CD4-positive, alpha-beta T cell treated with Interleukin-2 at 100 ng/mL for 4 hours (primary cell): ENCODE measurements around the gene WDR82.

Experiments
- DNase-seq: peaks from one replicate; pipeline ENCODE4 v3.0.0-alpha.2; 2020; ENCODE audit warnings: low spot score

The WDR82 gene

DNA sequence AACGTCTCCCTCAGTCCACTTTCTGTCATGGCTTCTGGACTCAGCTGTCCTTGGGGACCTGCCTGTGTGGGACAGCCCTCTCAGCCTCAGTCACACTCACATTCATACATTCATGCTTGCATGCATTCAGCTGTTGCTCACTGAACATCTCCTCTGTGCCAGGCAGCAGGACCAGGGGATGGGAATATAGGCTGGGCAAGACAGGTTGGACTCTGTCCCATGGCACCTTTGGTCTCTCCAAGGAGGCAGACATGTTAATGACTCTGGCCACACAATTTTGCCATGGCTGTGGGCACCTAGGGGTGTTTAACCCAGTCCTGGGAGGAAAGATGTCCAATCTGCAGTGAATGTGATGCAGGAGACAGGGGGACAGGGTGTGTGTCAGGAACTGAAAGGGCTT is 29.9 kb upstream of the WDR82 start:
- no peak for DNase-seq

DNA sequence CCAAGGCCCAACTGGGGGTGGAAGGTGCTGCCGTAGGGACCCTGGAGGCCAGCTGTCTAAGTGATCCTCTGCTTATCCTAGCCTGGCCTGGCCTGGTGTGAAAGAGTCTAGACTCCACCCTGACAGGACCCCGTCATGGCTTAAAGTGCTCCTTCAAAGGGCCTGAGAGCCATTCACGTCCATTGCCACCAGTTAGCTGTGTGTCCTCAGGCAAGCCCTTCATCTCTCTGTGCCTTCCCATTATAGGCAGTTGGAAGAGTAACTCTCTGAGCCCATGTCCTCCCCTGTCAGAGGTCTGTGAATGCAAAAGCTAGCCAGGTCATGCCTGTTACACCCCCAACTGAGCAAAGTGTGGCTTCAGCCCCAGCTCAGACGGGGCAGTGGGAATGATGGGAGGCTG is 28.5 kb upstream of the WDR82 start:
- no peak for DNase-seq

DNA sequence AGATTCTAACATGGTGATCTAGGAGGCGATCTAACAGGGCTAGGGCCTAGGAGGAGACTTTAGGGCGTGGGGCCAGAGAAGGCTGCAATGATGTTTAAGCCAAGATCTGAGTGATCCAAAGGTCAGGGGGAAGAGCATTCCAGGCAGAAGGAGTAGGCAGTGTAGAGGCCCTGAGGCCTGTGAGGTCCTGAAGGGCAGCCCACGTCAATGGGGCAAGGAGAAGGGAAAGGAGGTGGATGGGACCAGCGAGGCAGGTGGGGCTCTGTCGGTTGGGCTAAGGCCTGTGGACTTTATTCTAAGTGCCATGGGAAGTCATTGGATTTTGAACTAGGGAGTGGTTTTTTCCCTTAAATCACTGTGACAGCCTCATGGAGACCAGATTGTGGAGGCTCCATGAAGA is 27.5 kb upstream of the WDR82 start:
- DNase-seq: no peak

DNA sequence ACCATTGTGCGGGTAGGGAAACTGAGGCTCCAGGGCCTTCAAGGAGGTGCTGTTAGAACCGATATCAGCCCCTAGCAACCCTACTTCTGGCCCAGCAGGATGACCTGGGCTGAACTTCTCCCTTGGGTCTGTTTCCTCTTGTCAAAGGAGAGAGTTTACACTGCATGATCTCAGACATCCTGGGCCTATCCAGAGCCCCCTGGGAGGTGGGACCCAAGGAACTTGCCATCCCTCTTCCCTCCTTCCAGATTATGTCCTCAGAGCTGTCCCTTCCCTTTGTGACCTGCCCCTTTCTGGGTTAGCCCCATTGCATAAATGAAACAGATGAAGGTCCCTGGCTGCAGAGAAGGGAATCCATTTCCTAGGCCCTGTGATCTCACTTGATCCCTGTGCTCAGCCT is 25.4 kb upstream of the WDR82 start:
- DNase-seq: no peak

DNA sequence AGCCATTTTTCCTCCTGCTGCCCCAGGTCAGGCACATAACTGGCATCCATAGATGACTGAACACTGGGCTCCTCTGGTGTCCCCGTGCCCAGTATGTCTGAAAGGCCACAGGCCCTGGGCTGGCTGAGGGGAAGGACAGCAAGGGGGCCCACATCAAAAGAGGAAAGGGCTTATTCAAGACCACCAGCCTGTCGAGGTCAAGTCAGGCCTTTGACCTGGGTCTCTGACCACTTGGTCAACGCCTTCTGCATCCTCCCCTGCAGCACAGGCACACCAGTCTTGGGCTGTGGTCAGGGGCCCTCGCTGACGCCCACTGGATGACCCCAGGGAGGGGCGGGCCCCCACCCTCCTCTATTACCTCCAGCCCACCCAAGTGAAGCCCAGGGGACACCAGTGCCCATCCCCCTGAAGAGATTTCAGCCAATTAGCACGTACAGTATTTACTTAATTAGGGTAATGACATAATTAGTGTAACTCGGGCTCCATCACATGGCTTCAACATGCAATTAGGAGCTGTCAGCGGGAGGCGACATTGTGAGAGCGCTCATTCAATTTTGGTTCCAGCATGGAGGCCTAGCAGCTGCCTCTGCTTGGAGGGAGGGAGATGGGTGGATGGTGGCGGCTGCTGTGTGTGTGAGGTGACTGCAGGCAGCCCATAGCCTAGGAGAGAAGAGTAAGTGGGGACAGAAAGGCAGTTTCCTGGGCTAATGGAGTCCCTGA is 24.1 kb upstream of the WDR82 start:
- DNase-seq: no peak

DNA sequence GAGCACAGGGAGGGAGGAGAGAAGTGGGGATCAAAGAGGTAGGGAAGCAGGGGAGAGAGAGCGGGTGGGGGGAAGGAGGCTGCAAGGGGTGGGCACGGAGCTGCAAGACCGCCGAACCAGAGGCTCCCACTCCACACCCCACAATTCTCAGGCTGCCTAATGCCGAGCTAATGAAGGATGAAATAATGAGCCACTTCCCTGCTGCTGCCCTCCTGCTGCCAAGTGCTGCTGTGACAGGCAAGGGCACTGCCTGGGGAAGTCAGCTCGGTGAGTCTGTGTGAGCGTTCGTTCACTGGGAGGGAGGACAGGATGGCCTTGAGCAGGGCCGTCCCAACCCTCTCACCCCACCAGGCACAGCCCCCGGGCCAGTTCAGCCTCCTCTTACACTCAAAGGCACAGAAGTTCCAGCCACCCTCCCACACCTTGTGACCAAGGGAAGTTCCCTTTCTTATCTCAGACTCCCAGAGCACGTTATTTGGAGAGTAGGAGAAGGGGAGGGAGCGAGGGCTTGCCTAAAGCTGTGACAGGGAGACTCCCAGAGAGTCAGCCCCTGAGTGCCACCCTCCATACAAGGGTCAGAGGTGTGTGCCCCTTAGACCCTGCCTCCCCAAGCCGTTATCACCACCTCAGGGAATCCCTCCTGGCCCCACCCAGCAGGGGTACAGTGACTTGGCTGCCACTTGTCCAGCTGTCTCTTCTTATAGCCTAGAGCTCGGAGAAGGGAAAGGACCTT is 21.6 kb upstream of the WDR82 start:
- no peak for DNase-seq

DNA sequence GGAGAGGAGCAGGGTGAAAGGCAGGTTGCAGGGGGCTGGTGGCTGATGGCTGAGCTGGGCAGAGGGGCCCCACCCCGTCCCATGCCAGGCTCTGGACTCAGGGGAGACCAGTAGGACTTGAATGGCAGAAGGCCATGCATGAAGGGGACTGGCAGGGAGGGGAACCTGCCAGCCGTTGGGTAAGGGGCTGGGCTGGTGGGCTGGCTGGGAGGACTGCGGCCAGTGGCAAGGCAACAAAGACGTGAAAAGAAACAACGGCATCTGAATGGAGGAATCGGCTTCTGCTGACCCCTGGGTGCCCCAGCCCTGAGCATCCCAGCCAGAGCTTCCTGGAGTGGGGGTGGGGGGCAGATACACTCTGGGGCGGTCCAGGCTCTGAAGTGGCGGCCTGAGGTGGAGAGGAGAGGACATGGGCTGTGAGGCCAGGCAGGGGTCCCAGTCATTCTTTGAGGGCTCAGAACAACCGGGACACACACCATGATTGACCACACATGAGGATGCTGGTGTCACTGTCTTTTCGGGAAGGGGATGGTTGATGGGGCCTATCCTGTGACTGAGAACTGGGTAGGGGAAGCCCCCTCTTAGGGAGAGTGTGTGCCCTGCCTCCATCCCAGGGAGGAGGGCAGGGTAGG is 20.9 kb upstream of the WDR82 start:
- no peak for DNase-seq

DNA sequence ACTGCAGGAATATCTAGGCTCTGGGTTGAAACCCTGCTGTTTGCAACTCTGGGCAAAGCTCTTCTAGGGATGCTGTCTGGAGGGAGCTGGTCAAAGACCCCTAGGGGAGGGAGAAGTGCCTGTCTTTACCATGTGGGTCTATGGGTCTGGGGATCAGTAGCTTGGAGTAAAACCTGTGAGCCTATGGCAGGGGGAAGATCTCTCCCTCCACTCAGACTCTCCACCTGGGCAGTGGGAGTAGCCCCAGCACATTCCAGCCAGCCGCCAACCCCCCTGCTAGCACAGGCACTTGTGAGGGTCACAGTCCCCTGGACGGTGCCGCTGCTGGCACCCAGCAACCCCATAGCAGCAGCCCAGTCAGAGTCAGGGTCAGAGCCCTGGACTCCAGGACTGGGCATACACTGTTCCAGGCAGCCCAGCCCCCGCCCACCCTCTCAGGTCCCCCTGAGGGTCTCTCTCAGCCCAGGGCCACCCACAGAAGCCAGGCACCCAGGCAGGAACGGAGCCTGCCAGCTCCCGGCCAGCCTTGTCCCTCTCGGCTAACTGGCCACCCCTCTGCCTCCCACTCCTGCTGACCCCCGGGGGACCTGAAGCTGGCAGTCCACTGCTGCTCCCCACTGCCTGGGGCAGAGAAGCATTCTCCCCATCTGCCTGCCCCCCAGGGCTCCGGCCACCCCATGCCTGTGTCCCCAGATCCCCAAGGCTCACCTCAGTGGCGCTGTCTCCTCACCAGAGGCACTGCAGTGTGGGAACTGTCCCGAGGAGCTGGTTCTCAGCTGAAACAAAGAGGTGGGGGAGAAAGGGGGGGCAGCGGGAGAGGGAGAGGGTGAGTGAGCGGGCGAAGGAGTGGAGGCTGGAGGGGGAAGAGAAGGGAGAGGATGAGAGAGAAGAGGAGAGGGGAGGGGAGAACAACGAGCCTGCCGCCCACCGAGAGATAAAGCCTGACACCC is 20.0 kb upstream of the WDR82 start:
- DNase-seq: no peak

DNA sequence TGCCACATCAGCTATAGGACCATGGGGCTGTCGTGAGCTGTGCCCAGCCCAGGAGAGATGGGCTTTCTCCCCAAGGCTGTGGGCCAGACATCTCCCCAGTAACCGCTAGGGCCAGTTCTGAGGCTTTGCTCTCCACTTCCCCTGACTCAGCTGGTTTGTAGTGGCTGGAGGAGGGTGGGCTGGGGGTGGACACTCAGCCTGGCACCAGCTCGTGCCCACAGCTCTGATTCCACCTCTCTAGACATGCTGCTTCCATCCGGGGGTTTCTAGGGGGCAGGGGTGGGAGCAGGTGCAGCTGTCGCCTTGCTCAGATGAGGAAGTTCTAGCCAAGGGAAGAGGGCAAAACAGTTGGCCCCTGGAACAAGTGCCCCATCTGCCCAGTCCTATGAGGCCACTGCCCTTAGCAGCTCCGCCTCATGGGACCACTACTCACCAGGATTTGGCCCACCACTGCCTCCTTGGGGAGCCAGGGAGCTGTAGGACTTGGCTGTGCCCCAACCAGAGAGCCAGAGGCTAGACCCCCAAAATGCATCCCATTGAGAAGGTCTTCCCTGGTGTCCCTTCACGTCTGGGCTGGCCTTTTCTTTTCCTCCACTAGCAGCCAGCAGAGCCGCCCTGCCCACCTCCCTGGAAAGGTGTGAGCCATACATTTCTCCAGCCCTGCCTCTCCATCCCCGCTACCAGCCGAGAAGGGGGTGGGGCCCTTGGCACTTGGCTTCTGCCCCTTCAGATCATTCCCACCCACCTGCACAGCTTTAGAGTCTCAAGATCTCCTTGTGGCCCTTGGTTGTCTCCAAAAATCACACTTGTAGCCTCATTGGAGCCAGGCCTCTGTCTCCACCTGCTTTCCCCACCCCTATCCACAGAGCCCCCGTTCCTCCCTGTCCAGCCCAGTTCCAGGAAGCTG is 19.0 kb upstream of the WDR82 start:
- DNase-seq: no peak

DNA sequence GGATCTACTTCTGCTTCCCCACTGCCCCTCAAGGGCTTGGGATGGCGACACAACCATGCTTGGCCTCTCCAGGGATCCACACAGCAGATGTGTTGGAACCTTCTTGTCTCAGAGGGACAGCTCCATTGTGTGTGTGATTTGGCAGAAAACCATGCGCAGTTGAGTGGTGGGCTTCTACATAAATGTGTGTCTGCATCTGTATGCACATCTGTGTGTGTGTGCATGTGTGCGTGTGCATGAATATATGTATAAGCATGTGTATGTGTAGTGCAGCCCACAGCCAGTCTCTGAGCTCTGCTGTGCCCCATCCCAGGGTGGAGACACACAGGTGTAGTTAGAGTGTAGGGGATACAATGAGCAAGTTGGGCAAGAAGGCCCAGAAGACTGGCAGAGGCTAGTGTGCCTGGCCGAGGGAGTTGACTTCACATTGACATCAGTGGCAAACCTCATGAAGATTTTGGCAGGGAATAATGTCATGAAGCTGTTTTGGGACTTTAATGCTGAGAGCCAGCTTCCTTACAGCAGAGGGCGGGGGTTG is 17.3 kb upstream of the WDR82 start:
- DNase-seq: no peak

DNA sequence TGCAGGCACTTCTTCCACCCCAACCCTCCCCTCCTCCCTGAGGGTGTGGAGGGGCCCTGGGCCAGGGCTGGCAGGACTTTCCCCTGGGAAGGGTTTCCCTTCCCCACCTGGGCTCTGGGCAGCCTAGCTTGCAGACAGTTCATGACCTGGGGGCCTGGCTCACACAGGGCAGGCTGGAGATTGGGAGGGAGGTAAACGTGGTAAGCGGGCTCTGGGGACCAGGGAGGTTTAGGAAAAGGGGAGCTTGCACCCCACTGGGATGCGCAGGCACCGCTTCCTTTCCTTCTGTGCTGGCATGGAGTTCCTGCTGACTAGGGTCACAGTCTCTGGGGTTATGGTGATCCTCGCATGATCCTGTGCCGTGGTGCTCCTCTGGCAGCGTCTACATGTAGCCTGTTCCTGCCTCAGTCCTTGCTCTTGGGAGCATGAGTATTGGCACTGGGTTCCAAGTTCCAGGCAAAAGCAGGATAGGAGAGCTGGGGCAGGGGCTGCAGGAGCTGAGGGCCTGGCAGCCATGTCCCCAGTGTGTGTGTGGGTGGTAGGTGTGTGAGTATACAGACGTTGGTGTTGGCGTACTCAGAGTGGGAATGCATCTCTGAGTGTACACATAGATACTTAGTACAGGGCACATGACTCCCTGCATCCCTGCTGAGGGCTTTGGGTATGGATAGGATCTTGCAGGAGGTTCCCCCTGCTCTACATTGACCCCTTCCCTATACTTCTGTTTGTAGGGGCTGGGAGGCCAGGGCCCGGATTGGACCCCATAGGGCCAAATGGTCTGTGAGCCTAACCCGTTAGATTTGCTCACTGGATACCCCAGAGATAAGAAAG is 16.1 kb upstream of the WDR82 start:
- no peak for DNase-seq

DNA sequence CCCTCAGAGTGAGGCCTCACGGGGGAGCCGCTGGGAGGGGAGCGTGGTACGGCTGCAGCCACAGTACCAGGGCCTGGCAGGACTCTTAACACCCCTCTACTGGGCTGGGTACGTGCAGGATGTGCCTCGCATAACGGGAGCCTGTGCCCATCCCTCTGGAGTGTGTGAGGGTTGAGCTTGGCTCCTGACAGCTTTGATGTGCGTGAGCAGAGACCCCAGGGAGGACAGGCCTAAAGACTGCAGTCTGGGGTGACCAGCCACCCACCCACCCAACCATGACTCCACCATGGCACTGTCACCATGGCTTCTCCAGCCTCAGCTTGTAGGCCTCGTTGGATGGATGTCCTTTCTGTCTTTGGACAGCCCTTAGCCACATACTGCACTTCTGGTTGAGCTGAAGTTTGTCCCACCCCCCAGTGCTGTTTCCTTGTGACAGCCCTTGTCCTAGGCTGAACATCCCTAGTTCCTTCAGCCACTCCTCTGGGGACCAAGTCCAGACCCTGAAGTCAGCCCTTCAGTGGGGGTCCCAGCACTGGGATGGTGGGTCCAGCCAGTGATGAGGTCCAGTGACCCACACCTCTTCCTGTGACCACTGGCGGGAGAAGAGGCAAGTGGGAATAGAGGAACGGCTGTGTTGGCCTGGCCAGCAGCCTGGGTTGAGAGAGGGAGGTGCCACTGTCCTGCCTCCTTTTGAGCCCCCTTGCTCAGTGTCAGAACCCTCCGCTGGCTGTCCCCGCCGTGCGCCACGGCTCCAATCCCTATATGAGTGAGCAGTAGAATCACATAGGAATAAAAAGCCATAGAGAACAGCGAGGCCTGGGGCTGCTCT is 15.3 kb upstream of the WDR82 start:
- no peak for DNase-seq

DNA sequence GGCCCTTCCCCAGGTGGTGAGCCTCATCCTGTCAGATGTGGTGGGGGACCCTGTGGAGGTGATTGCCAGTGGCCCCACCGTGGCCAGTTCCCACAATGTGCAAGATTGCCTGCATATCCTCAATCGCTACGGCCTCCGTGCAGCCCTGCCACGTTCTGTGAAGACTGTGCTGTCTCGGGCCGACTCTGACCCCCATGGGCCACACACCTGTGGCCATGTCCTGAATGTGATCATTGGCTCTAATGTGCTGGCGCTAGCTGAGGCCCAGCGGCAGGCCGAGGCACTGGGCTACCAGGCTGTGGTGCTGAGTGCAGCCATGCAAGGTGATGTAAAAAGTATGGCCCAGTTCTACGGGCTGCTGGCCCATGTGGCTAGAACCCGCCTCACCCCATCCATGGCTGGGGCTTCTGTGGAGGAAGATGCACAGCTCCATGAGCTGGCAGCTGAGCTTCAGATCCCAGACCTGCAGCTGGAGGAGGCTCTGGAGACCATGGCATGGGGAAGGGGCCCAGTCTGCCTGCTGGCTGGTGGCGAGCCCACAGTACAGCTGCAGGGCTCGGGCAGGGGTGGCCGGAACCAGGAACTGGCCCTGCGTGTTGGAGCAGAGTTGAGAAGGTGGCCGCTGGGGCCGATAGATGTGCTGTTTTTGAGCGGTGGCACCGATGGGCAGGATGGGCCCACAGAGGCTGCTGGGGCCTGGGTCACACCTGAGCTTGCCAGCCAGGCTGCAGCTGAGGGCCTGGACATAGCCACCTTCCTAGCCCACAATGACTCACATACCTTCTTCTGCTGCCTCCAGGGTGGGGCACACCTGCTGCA is 14.0 kb upstream of the WDR82 start:
- DNase-seq: no peak

DNA sequence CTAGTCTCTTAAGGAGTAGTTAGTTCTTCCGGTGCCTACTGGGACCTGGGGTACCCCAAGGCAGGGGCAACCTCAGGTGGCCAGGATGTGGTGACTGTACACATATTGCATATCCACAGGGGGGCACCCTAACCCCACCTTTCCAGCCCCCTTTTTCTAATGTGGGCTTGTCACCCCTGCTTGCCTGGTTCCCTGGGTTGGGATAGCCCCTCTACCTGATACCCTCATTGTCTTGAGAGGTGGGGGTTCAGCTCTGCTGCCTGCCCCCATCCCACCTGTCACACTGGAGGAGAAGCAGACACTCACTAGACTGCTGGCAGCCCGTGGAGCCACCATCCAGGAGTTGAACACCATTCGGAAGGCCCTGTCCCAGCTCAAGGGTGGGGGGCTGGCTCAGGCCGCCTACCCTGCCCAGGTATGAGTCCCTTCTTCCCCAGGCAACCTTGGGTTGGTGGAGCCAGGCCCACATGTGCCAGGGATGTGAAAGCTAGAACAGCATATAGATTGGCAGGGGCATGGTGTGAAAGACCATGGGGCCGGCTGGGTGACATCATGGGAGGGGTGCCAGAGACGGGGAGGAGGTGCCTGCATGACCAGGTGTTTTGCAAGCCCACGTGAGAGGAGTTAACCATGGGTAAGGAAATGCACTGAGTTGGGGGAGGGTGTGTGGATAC is 13.2 kb upstream of the WDR82 start:
- peak; percentile 50 for DNase-seq

DNA sequence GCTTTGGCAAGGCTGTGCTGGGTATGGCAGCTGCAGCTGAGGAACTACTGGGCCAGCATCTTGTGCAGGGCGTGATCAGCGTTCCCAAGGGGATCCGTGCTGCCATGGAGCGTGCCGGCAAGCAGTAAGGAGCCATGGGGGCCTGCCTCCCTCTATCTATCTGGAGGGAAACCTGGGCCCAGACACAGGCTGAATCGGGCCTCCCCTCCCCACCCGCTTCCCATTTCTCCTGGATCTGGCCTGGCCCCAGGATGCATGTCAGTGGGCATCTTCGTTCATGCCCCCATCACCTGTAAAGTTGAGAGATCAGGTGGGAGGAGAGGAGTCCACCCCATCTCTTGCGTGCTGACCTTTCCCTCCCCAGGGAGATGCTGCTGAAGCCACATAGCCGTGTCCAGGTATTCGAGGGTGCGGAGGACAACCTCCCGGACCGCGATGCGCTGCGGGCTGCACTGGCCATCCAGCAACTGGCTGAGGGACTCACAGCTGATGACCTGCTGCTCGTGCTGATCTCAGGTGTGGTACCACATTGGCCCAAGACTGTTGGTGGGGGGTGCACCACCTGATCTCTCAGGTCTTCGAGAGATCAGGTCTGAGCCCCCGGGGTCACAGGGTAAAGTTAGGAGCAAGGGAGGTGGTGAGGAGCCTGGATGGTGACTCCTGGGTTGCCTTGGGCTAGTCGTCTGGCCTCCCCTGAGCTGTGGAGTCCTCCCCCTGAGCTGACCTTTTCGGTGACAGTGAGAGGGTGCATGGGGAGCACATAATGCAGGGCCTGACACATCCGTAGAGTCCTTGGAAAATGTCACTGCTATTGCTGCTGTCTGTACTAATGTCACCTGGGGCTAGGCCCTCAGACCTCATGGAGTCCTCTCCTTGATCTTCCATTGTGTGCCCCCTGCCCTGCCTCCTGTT is 12.4 kb upstream of the WDR82 start:
- DNase-seq: no peak

DNA sequence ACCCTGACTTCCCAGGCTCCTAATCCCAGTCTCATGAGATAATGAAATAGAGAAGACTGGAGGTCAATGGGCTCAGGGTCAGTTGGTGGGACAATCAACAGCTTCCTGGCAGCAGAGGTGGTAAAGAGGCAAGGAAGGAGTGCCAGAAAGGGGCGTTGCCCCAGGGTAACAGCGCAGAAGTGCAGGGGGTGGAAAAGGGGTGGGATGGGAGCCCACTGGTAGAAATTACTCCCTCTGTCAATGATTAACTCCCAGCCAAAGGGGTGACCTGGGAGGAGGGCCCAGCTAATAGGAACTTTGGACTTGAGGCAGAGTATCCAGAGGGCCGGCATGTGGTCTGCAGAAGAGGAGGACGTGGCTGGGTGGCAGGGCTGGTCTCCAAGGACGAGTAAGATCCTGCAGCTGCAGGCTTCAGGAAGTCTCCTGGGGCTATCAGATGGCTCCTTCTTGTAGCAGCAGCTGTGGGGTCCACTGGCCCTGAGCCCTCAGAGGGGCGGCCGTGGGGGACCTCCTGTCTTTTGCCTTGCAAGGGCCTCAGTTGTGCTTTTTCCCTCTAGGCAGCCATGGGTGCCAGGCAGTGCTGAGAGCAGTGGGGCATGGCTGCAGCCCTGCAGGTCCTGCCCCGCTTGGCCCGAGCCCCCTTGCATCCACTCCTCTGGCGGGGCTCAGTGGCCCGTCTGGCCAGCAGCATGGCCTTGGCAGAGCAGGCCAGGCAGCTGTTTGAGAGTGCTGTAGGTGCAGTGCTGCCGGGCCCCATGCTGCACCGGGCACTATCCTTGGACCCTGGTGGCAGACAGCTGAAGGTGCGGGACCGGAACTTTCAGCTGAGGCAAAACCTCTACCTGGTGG is 11.5 kb upstream of the WDR82 start:
- no peak for DNase-seq
